Retina (tissue), 1 donor: Measurements from ENCODE around the gene HOXA4.

Source experiments
- DNase-seq: peaks from one replicate; pipeline ENCODE4 v3.0.0-alpha.2; 2016

HOXA4 gene

GRCh38 chr7:27088002-27088922 is 42.3 kb downstream of the HOXA4 start:
- DNase-seq: peak; percentile 72

- DNase-seq: no peak
These were observed 46.9 kb downstream of the HOXA4 start for GRCh38 chr7:27083646-27084045.

- DNase-seq: no peak
These were observed 48.4 kb downstream of the HOXA4 start for GRCh38 chr7:27082171-27082570.

- DNase-seq: no peak
These were observed 49.6 kb downstream of the HOXA4 start for GRCh38 chr7:27080844-27081436.

GRCh38 chr7:27079234-27079975 is 51.2 kb downstream of the HOXA4 start:
- no peak for DNase-seq

DNA sequence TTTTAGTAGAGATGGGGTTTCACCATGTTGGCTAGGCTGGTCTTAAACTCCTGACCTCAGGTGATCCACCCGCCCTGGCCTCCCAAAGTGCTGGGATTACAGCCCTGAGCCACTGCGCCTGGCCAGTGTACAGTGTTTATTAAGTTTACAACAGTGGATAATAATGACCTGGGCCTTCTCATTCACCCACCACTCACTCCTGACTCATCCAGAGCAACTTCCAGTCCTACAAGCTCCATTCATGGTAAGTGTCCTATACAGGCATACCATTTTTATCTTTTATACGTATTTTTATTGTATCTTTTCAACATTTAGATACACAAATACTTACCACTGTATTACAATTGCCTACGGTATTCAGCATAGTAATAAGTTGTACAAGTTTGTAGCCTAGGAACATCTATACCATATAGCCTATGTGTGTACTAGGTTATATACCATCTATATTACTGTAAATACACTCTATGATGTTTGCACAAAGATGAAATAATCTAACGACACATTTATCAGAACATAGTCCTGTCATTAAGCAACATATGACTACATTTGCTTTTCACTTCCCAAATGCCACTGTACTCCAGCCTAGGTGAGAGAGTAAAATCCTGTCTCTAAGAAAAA is 51.8 kb downstream of the HOXA4 start:
- no peak for DNase-seq
